Lower leg skin (tissue), 3 donors: Measurements from ENCODE around the gene TTYH3.

Experiments used
- POLR2A ChIP-seq, 2 donors: fragments of 450-650 bp; IDR thresholded peaks; one replicate each; pipeline ENCODE4 v1.6.1; 2016 to 2017; ENCODE audit warnings: antibody characterized with exemption in 2 of 2, mild to moderate bottlenecking in 1 of 2, moderate library complexity in 1 of 2
- TF ChIP-seq, protein P1 (sequence below), 3 donors: fragments of 450-650 bp; IDR thresholded peaks; one replicate each; pipeline ENCODE4 v1.5.1; 2016; ENCODE audit warnings: antibody characterized with exemption in 3 of 3, mild to moderate bottlenecking in 3 of 3, moderate library complexity in 2 of 3

DNA sequence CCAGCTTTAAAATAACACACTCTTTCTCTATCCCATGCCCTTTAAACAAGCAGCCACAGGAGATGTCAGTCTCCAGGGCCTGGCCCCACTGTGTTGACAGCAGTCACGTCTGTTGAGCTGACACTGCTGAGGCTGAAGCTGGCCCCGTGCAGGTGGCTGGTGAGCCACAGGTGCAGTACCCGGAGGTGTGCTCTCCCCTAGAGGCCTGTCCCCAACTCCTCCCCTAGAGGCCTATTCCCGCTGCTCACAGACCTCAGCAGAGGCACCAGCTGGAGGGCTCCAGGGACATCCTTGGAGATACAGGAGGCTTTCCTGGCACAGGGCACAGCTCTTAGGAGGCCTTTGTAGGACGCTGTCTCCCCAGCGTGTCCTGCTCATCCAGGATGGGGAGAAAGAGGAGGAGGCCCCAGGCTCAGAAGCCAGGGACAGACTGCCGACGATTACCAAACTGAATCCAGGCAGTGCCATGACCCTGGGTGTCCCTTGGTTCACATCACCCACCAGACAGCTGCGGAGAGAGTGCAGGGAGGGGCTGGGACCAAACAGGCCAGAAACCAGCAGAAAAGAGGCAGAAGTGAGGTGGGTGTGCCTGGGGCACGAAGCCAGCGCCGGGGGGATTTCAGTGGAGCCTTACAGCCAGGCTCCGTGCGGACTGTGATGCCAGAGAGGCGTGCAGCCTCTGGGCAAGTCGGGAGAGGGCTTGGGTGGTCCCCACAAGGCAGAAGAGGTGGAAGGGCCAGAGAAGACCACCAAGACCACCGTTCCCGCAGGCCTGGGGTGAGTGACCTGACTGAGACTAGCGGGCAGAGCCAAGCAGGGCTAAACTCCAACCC is 18.5 kb upstream of the TTYH3 start:
- TF ChIP-seq, protein P1, sequence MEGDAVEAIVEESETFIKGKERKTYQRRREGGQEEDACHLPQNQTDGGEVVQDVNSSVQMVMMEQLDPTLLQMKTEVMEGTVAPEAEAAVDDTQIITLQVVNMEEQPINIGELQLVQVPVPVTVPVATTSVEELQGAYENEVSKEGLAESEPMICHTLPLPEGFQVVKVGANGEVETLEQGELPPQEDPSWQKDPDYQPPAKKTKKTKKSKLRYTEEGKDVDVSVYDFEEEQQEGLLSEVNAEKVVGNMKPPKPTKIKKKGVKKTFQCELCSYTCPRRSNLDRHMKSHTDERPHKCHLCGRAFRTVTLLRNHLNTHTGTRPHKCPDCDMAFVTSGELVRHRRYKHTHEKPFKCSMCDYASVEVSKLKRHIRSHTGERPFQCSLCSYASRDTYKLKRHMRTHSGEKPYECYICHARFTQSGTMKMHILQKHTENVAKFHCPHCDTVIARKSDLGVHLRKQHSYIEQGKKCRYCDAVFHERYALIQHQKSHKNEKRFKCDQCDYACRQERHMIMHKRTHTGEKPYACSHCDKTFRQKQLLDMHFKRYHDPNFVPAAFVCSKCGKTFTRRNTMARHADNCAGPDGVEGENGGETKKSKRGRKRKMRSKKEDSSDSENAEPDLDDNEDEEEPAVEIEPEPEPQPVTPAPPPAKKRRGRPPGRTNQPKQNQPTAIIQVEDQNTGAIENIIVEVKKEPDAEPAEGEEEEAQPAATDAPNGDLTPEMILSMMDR (IDR thresholded peaks at IDR 0.05): no peak
- TF ChIP-seq POLR2A (IDR thresholded peaks at IDR 0.05): no peak
